NCI-H524 treated with DMSO at 0.1 percent for 48 hours (cell line): ENCODE results near the gene C11orf52.

ENCODE experiments used
- DNase-seq: peaks from one replicate; lab custom pipeline; 2025; lab: John Stamatoyannopoulos, UW

Gene C11orf52

DNA sequence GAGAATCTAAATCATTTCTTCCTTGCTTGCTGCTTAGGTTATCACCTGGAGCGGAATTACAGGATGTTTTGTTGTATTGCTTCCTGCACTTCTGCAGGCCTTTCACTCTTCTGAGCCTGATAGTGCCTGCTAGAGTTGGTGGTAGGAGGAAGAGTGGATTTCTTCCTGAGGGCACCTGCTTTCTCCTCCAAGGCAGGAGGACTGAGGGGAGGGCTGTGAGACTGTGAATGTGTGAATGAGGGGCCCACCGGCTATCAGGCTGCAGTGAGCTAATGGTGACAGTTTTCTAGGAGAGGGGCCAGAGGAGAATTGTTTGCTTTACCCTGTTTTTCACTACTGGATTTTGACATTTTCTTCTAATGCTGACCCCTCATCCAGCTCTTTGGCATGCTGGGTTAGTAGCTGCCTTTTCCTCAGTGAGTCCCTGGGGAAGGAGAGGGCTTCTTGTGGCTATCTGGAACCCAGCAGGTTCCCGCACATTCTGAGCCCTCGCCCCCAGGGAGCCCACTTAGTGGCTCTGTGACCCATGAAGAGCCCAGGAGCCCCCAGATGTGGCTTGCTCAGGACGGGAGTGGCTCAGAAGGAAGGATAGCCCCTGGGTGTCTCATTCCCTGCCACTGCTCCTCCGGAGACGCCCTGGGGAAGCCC lies 57.5 kb downstream of the C11orf52 start:
- DNase-seq = no peak
